CD14-positive monocyte (primary cell): Measurements from ENCODE around the gene PAGE3. TPM values are rescaled to one million over a fixed set of nuclear protein-coding genes. Genes with fewer than 3 reads are reported as not detected.
A peak's percentile ranks its signal among the peaks of the same experiment; 100 is the strongest.

Source experiments
- DNase-seq, 3 donors: peaks; one replicate each; pipeline ENCODE4 v3.0.0-alpha.2; 2011 to 2022
- H2AFZ ChIP-seq: 2 replicates; pipeline ENCODE4 v1.6.0; 2012; ENCODE audit warnings: mild to moderate bottlenecking, low read depth, low read length, inconsistent platforms; ENCODE audit not compliant: insufficient read depth, poor library complexity, severe bottlenecking
- H3K27ac ChIP-seq, 2 donors: 1 replicate in 1 of 2; 2 replicates in 1 of 2; pipeline ENCODE4 v1.5.1; 2012 to 2013; ENCODE audit warnings: low read length in 2 of 2, control low read depth in 1 of 2, inconsistent platforms in 1 of 2, low read depth in 1 of 2, mild to moderate bottlenecking in 1 of 2
- H3K27me3 ChIP-seq, 2 donors: one replicate each; pipeline versions ENCODE4 v1.6.0 to v1.6.1; 2011 to 2013; ENCODE audit warnings: low read length in 2 of 2; ENCODE audit not compliant: control insufficient read depth in 2 of 2, insufficient read depth in 2 of 2
- H3K36me3 ChIP-seq, 2 donors: replicated peaks in 1 of 2; 1 replicate in 1 of 2; 2 replicates in 1 of 2; pipeline versions ENCODE4 v1.5.1 to v1.6.1; 2012 to 2013; ENCODE audit warnings: low read length in 2 of 2, control low read depth in 1 of 2, inconsistent platforms in 1 of 2, mild to moderate bottlenecking in 1 of 2; ENCODE audit not compliant: insufficient read depth in 2 of 2, control insufficient read depth in 1 of 2
- H3K4me1 ChIP-seq, 2 donors: 1 replicate in 1 of 2; 2 replicates in 1 of 2; pipeline versions ENCODE4 v1.5.1 to v1.6.1; 2012 to 2013; ENCODE audit warnings: low read length in 2 of 2, control low read depth in 1 of 2, inconsistent platforms in 1 of 2, mild to moderate bottlenecking in 1 of 2, moderate library complexity in 1 of 2; ENCODE audit not compliant: insufficient read depth in 2 of 2, control insufficient read depth in 1 of 2
- H3K4me2 ChIP-seq: replicated peaks from 2 replicates; pipeline ENCODE3; 2012; ENCODE audit warnings: low read length, moderate library complexity, mild to moderate bottlenecking; ENCODE audit not compliant: poor library complexity, severe bottlenecking; ENCODE audit errors: extremely low read depth
- H3K4me3 ChIP-seq, 3 experiments: fragments of 200-600 bp in 1 of 3; sonication (generic) in 1 of 3; replicated peaks in 1 of 3; 1 replicate in 2 of 3; 2 replicates in 1 of 3; pipeline ENCODE4 v1.5.1; 2011 to 2013; ENCODE audit warnings: low read length in 3 of 3, mild to moderate bottlenecking in 3 of 3, control low read depth in 2 of 3, low read depth in 2 of 3, inconsistent platforms in 1 of 3, moderate library complexity in 1 of 3
- H3K79me2 ChIP-seq: 2 replicates; pipeline ENCODE4 v1.6.0; 2012; ENCODE audit warnings: mild to moderate bottlenecking, control low read depth, inconsistent platforms, low read length, moderate library complexity; ENCODE audit not compliant: insufficient read depth
- H3K9ac ChIP-seq: 2 replicates; pipeline ENCODE4 v1.6.0; 2017; ENCODE audit warnings: low read length, mild to moderate bottlenecking; ENCODE audit not compliant: insufficient read depth, poor library complexity, severe bottlenecking
- H3K9me3 ChIP-seq, 2 donors: replicated peaks in 1 of 2; 1 replicate in 1 of 2; 2 replicates in 1 of 2; pipeline versions ENCODE4 v1.5.1 to v1.6.1; 2012 to 2013; ENCODE audit warnings: low read length in 2 of 2, control low read depth in 1 of 2; ENCODE audit not compliant: control insufficient read depth in 1 of 2, insufficient read depth in 1 of 2
- H4K20me1 ChIP-seq: 2 replicates; pipeline ENCODE4 v1.6.0; 2012; ENCODE audit warnings: mild to moderate bottlenecking, low read length, control low read depth, moderate library complexity; ENCODE audit not compliant: insufficient read depth
- H3K27ac Mint-ChIP-seq, 7 donors: one replicate each; pipeline ENCODE4 v1.8.0; 2020; ENCODE audit warnings: mild to moderate bottlenecking in 7 of 7, mixed read lengths in 7 of 7, moderate library complexity in 6 of 7, inconsistent platforms in 2 of 7
- H3K27me3 Mint-ChIP-seq, 3 donors: one replicate each; pipeline ENCODE4 v1.8.0; 2021 to 2022; ENCODE audit warnings: low read depth in 3 of 3, mild to moderate bottlenecking in 3 of 3, mixed read lengths in 3 of 3, moderate library complexity in 3 of 3, inconsistent platforms in 1 of 3
- H3K36me3 Mint-ChIP-seq, 2 donors: one replicate each; pipeline ENCODE4 v1.8.0; 2020; ENCODE audit warnings: mixed read lengths in 2 of 2, inconsistent platforms in 1 of 2, mild to moderate bottlenecking in 1 of 2
- H3K4me1 Mint-ChIP-seq: one replicate; pipeline ENCODE4 v1.8.0; 2020; ENCODE audit warnings: mild to moderate bottlenecking, mixed read lengths
- H3K4me3 Mint-ChIP-seq, 2 donors: one replicate each; pipeline ENCODE4 v1.8.0; 2020; ENCODE audit warnings: mild to moderate bottlenecking in 2 of 2, mixed read lengths in 2 of 2, moderate library complexity in 1 of 2
- H3K9me3 Mint-ChIP-seq, 7 donors: one replicate each; pipeline ENCODE4 v1.8.0; 2020 to 2022; ENCODE audit warnings: mixed read lengths in 7 of 7, mild to moderate bottlenecking in 6 of 7, moderate library complexity in 6 of 7, inconsistent platforms in 2 of 7
- CTCF ChIP-seq: fragments of 200-600 bp; IDR thresholded peaks from one replicate; pipeline ENCODE4 v1.8.0; 2022; ENCODE audit warnings: antibody characterized with exemption, mild to moderate bottlenecking
- WGBS: methylation state at CpG from one replicate; pipeline ENCODE4 v1.1.5; 2013; ENCODE audit warnings: missing lambda C conversion rate; ENCODE audit not compliant: insufficient coverage; 5-methylcytosine and 5-hydroxymethylcytosine counted together
- intact Hi-C, 2 donors: fragments of 100-400 bp; cut with micrococcal nuclease; formaldehyde crosslinking; loops; one replicate each; pipeline versions ENCODE4 v1.15.0 to v1.15.1; 2023
- polyA plus RNA-seq, 3 donors: library from polyadenylated mRNA; depleted of rRNA in 1 of 3; unstranded in 2 of 3; stranded (reverse) in 1 of 3; fragments of 300-500 nt in 2 of 3; fragments of >200 nt in 1 of 3; fragmentation: Illumina TruSeq in 2 of 3; gene quantifications; 1 replicate in 2 of 3; 2 replicates in 1 of 3; pipeline ENCODE4 v1.2.3, GENCODE V29; 2012 to 2021

Gene PAGE3
- polyA plus RNA-seq, 3 donors = not detected

- TF ChIP-seq CTCF = no peak
- Histone ChIP-seq H3K4me3 (no peak overlapping the region), H2AFZ (no peak overlapping the region), H3K9me3 (no peaks in the 10 kb centered on the region), H3K79me2 (no peaks in the 10 kb centered on the region), H3K4me1 (no peaks in the 10 kb centered on the region), H3K4me2 (no peak overlapping the region), H3K27ac (no peak overlapping the region), H3K9ac (no peak overlapping the region), H3K27me3 (no peaks in the 10 kb centered on the region), H4K20me1 (no peaks in the 10 kb centered on the region), H3K36me3 (no peaks in the 10 kb centered on the region)
- DNase-seq = no peak
- H3K36me3 Mint-ChIP-seq = no peaks in the 10 kb centered on the region
- intact Hi-C loops = no loop called here
- peaks cover 2 to 11% (median 4%) of the 10 kb centered on the region in 7 donors for H3K9me3 Mint-ChIP-seq
- peak overlapping the region in 1 of 7 donors; percentile 20 for H3K27ac Mint-ChIP-seq
- peaks cover 0 to 3% (median 3%) of the 10 kb centered on the region in 3 donors for H3K27me3 Mint-ChIP-seq
- WGBS = no CpG with 5 or more reads among the region's 3 CpGs
- no peaks in the 10 kb centered on the region for H3K4me1 Mint-ChIP-seq
- H3K4me3 Mint-ChIP-seq = no peak overlapping the region
Observed at GRCh38 chrX:55290963-55291362, 26.2 kb upstream of the PAGE3 start.

GRCh38 chrX:55279832-55280231, 15.1 kb upstream of the PAGE3 start:
- Mint-ChIP-seq H3K36me3 (no peaks in the 10 kb centered on the region), H3K4me3 (no peak overlapping the region), H3K9me3 (peaks cover 3 to 14% (median 6%) of the 10 kb centered on the region in 7 donors), H3K27me3 (no peaks in the 10 kb centered on the region), H3K4me1 (no peaks in the 10 kb centered on the region), H3K27ac (no peak overlapping the region)
- no peaks in the 10 kb centered on the region for H3K79me2 ChIP-seq
- WGBS = 83% methylated on average over 1 of the region's 10 CpGs
- no peak overlapping the region for H3K4me3 ChIP-seq
- H3K9me3 ChIP-seq = peaks cover 0 to 9% of the 10 kb centered on the region in 2 donors
- no peak overlapping the region for H3K9ac ChIP-seq
- no peak overlapping the region for H3K27ac ChIP-seq
- intact Hi-C loops = no loop called here
- no peaks in the 10 kb centered on the region for H3K4me1 ChIP-seq
- DNase-seq = no peak
- H2AFZ ChIP-seq = no peak overlapping the region
- H3K36me3 ChIP-seq = no peaks in the 10 kb centered on the region
- no peaks in the 10 kb centered on the region for H4K20me1 ChIP-seq
- H3K4me2 ChIP-seq = no peak overlapping the region
- TF ChIP-seq CTCF = no peak
- no peaks in the 10 kb centered on the region for H3K27me3 ChIP-seq
